ENCODE results near the gene NOP56.
"Not testable (repeated sequence)": the region's sequence is repeated elsewhere in the genome, so short reads cannot be mapped to it uniquely, and the experiment has no call there.

Gene NOP56

DNA sequence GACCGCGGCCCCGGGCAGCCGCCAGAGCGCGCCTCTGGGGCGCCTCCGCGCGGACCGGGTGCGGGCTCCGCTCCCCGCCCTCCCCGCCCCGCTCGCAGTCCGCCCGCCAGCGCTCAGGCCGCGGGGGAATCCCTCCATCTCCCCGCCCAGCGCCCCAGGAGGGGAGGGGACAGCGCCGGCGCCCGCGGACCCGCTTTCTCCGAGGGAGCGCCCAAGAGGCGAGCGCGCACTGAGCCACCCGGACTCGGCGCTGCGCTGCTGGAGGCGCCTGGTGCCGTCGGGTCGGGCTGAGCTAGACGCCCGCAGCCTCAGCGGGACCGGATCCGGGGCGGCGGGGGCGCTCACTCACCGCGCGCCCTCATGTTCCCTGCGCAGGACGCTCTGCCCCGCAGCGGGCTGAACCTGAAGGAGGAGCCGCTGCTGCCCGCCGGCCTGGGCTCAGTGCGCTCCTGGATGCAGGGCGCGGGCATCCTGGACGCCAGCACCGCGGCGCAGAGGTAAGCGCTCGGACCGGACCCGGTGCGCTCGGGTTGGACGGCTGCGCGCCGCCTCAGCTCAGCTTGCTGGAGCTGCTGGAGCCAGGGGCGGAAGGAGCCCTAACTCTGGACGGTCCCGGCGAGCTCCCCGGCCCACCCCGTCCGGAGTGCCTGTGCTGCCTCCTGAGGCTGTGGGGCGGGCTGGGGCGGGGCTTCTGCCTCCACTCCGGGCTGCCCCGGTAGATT is 41.0 kb downstream of the NOP56 start:
- TF ChIP-seq, protein P1, sequence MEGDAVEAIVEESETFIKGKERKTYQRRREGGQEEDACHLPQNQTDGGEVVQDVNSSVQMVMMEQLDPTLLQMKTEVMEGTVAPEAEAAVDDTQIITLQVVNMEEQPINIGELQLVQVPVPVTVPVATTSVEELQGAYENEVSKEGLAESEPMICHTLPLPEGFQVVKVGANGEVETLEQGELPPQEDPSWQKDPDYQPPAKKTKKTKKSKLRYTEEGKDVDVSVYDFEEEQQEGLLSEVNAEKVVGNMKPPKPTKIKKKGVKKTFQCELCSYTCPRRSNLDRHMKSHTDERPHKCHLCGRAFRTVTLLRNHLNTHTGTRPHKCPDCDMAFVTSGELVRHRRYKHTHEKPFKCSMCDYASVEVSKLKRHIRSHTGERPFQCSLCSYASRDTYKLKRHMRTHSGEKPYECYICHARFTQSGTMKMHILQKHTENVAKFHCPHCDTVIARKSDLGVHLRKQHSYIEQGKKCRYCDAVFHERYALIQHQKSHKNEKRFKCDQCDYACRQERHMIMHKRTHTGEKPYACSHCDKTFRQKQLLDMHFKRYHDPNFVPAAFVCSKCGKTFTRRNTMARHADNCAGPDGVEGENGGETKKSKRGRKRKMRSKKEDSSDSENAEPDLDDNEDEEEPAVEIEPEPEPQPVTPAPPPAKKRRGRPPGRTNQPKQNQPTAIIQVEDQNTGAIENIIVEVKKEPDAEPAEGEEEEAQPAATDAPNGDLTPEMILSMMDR (IDR thresholded peaks at IDR 0.05; ENCODE audit: low read depth, low read length, missing control alignments): no peak
- DNase-seq: no peak
- Histone ChIP-seq H3K36me3 (replicated peaks) (no peaks in the 10 kb centered on the region), H3K27me3 (replicated peaks) (peaks cover 45% of the 10 kb centered on the region), H3K27ac (no peak overlapping the region), H3K4me3 (ENCODE audit: low read depth, low read length) (peak overlapping the region; percentile 9)
- in situ Hi-C loops (cut with HindIII; ENCODE audit: low pct_ligation_motif_present, low sequenced_read_pairs): no loop called here

DNA sequence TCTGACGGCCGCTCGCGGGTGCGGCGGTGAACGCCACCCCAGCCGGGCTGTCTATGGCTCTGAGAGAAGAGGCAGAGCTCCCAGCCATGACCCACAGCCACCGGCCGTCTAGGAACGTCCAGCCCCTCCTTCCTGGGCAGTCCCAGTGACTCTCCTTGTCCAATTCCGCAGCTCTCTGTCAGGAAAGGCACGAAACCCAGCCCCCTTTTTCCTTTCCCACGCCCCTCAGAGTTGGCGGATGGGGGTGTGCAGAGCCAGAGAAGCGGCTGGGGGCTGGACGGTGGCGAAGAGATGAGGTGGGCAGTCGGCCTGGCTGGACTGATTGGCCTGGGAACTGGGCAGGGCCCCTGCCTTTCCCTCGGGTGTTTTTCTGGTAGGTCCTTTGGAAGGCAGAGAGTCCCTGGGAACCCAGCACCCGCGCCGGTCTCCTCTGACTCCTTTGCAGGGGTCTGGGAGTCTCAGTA is 41.6 kb downstream of the NOP56 start:
- Histone ChIP-seq H3K4me3 (ENCODE audit: low read depth, low read length) (no peak overlapping the region), H3K27me3 (replicated peaks) (peaks cover 49% of the 10 kb centered on the region), H3K36me3 (replicated peaks) (no peaks in the 10 kb centered on the region), H3K27ac (no peak overlapping the region)
- TF ChIP-seq, protein P1 (IDR thresholded peaks at IDR 0.05; ENCODE audit: low read depth, low read length, missing control alignments): no peak
- DNase-seq: no peak
- in situ Hi-C loops (cut with HindIII; ENCODE audit: low pct_ligation_motif_present, low sequenced_read_pairs): no loop called here

DNA sequence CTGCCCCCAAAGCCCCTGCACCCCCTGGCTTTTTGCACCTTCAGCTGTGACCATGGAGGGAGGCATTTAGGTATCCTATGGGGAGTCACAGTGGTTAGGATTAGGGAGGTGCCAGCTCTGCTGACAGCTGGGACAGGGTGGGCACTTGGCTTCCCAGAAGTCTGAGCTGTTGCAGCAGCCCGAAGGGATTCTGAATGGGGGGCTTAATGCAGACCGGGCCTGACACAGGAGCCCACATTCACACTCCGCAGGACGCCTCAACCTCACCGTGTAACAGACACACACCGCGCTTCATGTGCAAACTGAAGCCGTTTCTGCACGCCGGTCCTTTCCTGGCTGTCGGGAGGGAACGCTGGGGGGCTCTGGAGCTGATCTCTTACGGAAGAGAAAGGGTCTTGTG is 42.1 kb downstream of the NOP56 start:
- Histone ChIP-seq H3K27ac (no peak overlapping the region), H3K27me3 (replicated peaks) (peaks cover 49% of the 10 kb centered on the region), H3K36me3 (replicated peaks) (no peaks in the 10 kb centered on the region), H3K4me3 (ENCODE audit: low read depth, low read length) (no peak overlapping the region)
- in situ Hi-C loops (cut with HindIII; ENCODE audit: low pct_ligation_motif_present, low sequenced_read_pairs): no loop called here
- no peak for DNase-seq
- TF ChIP-seq, protein P1 (IDR thresholded peaks at IDR 0.05; ENCODE audit: low read depth, low read length, missing control alignments): no peak

DNA sequence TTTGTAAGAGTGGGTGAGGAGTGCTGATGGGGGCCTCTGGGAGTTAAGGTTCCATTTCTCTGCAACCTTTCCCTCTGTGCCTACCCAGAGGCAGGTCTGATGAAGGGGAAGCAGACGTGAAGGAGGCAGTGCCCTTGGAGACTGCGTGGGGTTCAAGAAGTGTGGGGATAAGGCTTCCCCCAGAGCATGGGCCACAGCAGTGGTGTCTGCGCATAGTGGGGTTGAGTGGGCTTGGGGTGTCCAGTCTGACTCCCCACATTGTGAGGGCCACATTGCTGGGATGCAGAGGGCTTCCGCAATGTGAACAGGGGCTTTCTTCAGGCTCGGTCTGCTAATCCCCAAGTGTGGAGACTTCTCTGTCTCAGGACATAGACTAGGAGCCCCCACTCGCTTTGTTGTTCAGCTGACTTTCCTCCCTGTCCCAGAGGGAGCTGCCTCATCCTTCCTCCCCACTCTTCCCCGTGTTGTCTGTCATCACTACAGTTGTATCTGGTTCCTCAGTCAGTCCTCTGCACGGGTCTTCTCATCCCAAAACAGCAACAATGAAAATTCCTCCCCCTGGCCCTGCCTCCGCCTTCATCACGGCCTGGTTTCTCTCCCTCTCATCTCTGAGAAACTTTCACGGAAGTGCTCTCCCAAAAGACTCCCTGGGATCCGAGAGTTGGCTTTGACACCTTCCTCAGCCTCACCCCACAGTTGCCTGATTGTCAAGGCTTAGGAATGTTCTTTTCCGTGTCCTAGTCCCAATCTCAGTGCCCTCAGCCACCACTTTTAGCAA is 43.0 kb downstream of the NOP56 start:
- no peak for DNase-seq
- TF ChIP-seq, protein P1 (IDR thresholded peaks at IDR 0.05; ENCODE audit: low read depth, low read length, missing control alignments): no peak
- no peak overlapping the region for H3K4me3 ChIP-seq (ENCODE audit: low read depth, low read length)
- no peaks in the 10 kb centered on the region for H3K36me3 ChIP-seq (replicated peaks)
- H3K27ac ChIP-seq: no peak overlapping the region
- H3K27me3 ChIP-seq (replicated peaks): peaks cover 50% of the 10 kb centered on the region
- in situ Hi-C loops (cut with HindIII; ENCODE audit: low pct_ligation_motif_present, low sequenced_read_pairs): no loop called here

DNA sequence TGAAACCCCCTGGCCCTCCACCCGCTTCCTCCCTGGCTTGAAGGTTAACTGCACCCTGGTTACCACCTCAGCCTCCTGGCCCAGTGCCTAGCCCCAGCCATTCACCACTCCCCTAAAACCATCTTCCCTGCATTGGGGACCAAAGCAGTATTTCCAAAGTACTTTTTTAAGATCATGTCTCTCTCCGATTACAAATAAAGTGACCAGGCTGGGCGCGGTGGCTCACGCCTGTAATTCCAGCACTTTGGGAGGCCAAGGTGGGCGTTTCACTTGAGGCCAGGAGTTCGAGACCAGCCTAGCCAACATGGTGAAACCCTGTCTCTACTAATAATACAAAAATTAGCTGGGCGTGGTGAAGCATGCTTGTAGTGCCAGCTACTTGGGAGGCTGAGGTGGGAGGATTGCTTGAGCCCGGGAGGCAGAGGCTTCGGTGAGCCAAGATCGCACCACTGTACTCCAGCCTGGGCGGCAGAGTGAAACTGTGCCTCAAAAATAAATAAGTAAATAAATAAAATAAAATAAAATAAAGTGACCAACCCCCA is 43.6 kb downstream of the NOP56 start:
- H3K27ac ChIP-seq; in situ Hi-C loops (cut with HindIII; ENCODE audit: low pct_ligation_motif_present, low sequenced_read_pairs); H3K36me3 ChIP-seq (replicated peaks); DNase-seq; H3K4me3 ChIP-seq (ENCODE audit: low read depth, low read length): not testable (repeated sequence)
- H3K27me3 ChIP-seq (replicated peaks): peaks cover 52% of the 10 kb centered on the region

DNA sequence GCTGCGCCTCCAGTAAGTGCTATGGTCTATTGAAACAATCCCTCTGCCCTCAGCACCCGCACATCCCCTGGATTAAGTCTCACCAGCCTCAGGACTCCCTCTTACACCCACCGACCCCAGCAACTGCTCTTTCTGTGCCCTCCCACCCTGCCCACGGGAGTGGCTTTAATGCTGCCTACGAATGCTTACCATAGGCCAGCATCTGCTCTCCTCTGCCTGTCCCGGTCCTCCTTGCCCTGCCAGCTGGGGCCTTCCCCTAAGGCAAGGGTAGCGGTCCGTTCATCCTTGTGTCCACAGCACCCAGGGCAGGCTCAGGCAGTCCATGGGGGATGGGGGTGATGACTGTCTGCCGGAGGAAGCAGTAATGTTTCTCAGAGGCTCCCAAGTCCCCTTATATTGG is 44.2 kb downstream of the NOP56 start:
- Histone ChIP-seq H3K27ac (no peak overlapping the region), H3K36me3 (replicated peaks) (no peaks in the 10 kb centered on the region), H3K4me3 (ENCODE audit: low read depth, low read length) (no peak overlapping the region), H3K27me3 (replicated peaks) (peaks cover 46% of the 10 kb centered on the region)
- DNase-seq: no peak
- in situ Hi-C loops (cut with HindIII; ENCODE audit: low pct_ligation_motif_present, low sequenced_read_pairs): no loop called here
- TF ChIP-seq, protein P1 (IDR thresholded peaks at IDR 0.05; ENCODE audit: low read depth, low read length, missing control alignments): no peak

Data from brain microvascular endothelial cell (primary cell).